K562 (cell line): Measurements from ENCODE around the gene CELSR1. TPM values are rescaled to one million over a fixed set of nuclear protein-coding genes. Genes with fewer than 3 reads are reported as not detected.
A peak's percentile ranks its signal among the peaks of the same experiment; 100 is the strongest.

ENCODE experiments used
- DEAF1 ChIP-seq: fragments of 450-650 bp; formaldehyde crosslinking; IDR thresholded peaks from 2 replicates; pipeline ENCODE4 v1.4.0; 2020; ENCODE audit warnings: mild to moderate bottlenecking, moderate library complexity
- ELK1 ChIP-seq: sonication (generic); formaldehyde crosslinking; IDR thresholded peaks from 2 replicates; pipeline ENCODE4 v1.8.1; 2022; ENCODE audit warnings: missing genetic modification reagents
- FOS ChIP-seq: IDR thresholded peaks from 3 replicates; pipeline ENCODE4 v1.6.1; 2011; ENCODE audit not compliant: insufficient read length; ENCODE audit errors: extremely low read depth
- HNRNPL ChIP-seq: fragments of 200-400 bp; formaldehyde crosslinking; IDR thresholded peaks from 2 replicates; pipeline ENCODE4 v1.6.1; 2017; ENCODE audit warnings: low read depth, mild to moderate bottlenecking, low read length
- KLF13 ChIP-seq: fragments of 450-650 bp; IDR thresholded peaks from 2 replicates; pipeline ENCODE4 v1.6.1; 2016; ENCODE audit warnings: missing genetic modification characterization, low read depth, mild to moderate bottlenecking, missing compliant biosample characterization, moderate library complexity, borderline replicate concordance
- MEF2D ChIP-seq: conservative IDR thresholded peaks from 2 replicates; pipeline ENCODE4 v1.6.1; 2016; ENCODE audit warnings: low read depth, missing genetic modification characterization, missing compliant biosample characterization
- POLR2B ChIP-seq: fragments of 450-650 bp; IDR thresholded peaks from 2 replicates; pipeline ENCODE4 v1.6.1; 2018; ENCODE audit warnings: low read depth; ENCODE audit not compliant: partially characterized antibody
- POU5F1 ChIP-seq: fragments of 150-350 bp; IDR thresholded peaks from 2 replicates; pipeline ENCODE4 v1.6.1; 2014; ENCODE audit warnings: borderline replicate concordance, low read length, low read depth, mild to moderate bottlenecking; ENCODE audit not compliant: partially characterized antibody
- SMAD1 ChIP-seq: fragments of 150-350 bp; IDR thresholded peaks from 2 replicates; pipeline ENCODE4 v1.6.1; 2014; ENCODE audit warnings: low read length, low read depth; ENCODE audit not compliant: partially characterized antibody
- SMAD3 ChIP-seq: fragments of 450-650 bp; formaldehyde crosslinking; conservative IDR thresholded peaks from 2 replicates; pipeline ENCODE4 v1.4.0; 2020; ENCODE audit warnings: mild to moderate bottlenecking
- SP1 ChIP-seq: sonication (generic); formaldehyde crosslinking; IDR thresholded peaks from 2 replicates; pipeline ENCODE4 v1.8.1; 2022; ENCODE audit warnings: mild to moderate bottlenecking, missing genetic modification reagents
- XRCC4 ChIP-seq: IDR thresholded peaks from one replicate; pipeline ENCODE4 v1.6.1; 2011; ENCODE audit not compliant: insufficient read depth, insufficient read length; ENCODE audit errors: extremely low read depth
- ZNF12 ChIP-seq: sonication (generic); formaldehyde crosslinking; IDR thresholded peaks from 2 replicates; pipeline ENCODE4 v1.4.0; 2020; ENCODE audit warnings: mild to moderate bottlenecking, missing genetic modification reagents
- ZNF124 ChIP-seq: sonication (generic); formaldehyde crosslinking; IDR thresholded peaks from 2 replicates; pipeline ENCODE4 v1.8.1; 2022; ENCODE audit warnings: missing genetic modification reagents
- ZNF253 ChIP-seq: fragments of 250-450 bp; sonication (Bioruptor Pico); conservative IDR thresholded peaks from 2 replicates; pipeline ENCODE4 v1.6.1; 2021; ENCODE audit warnings: mild to moderate bottlenecking
- ZNF717 ChIP-seq: fragments of 250-450 bp; sonication (Bioruptor Pico); IDR thresholded peaks from 2 replicates; pipeline ENCODE4 v1.5.0; 2021
- ZNF780A ChIP-seq: fragments of 250-450 bp; sonication (Bioruptor Pico); IDR thresholded peaks from 2 replicates; pipeline ENCODE4 v1.5.0; 2021; ENCODE audit warnings: mild to moderate bottlenecking
- ZSCAN32 ChIP-seq: fragments of 450-650 bp; formaldehyde crosslinking; IDR thresholded peaks from 2 replicates; pipeline ENCODE4 v1.4.0; 2020; ENCODE audit warnings: mild to moderate bottlenecking, moderate library complexity
- polyA plus RNA-seq, 8 experiments: library from polyadenylated mRNA; depleted of rRNA in 4 of 8; stranded (reverse) in 5 of 8; unstranded in 3 of 8; fragments of >200 nt; fragmentation: Nextera tagmentation in 2 of 8; fragmentation: Illumina TruSeq in 1 of 8; extraction: Ambion mirVana in 2 of 8; extraction: Trizol in 1 of 8; gene quantifications; 2 replicates each; pipeline versions ENCODE4 v1.2.1 to v1.2.3, GENCODE V29; 2011 to 2014; ENCODE audit warnings: inconsistent platforms in 1 of 8, missing spikeins in 1 of 8
- total RNA-seq, 7 experiments: library from RNA; depleted of rRNA in 6 of 7; stranded (reverse); fragments of >200 nt in 6 of 7; fragmentation: Illumina TruSeq in 2 of 7; extraction: Trizol in 2 of 7; gene quantifications; 2 replicates each; pipeline versions ENCODE4 v1.2.1 to v1.2.3, GENCODE V29; 2011 to 2021; ENCODE audit warnings: low replicate concordance in 1 of 7
- TF ChIP-seq, protein P1 (sequence below), 2 experiments: fragments of 200-800 bp in 1 of 2; sonication (Bioruptor generic) in 1 of 2; sonication (generic) in 1 of 2; formaldehyde crosslinking in 1 of 2; IDR thresholded peaks in 1 of 2; conservative IDR thresholded peaks in 1 of 2; 2 replicates each; pipeline versions ENCODE4 v1.5.0 to v1.6.1; 2016 to 2020; ENCODE audit warnings: missing compliant biosample characterization in 1 of 2, missing genetic modification characterization in 1 of 2, missing genetic modification reagents in 1 of 2
- TF ChIP-seq, protein P2 (sequence below): fragments of 450-650 bp; IDR thresholded peaks from 2 replicates; pipeline ENCODE4 v1.6.1; 2016; ENCODE audit warnings: low read depth, mild to moderate bottlenecking, moderate library complexity
- TF ChIP-seq, protein P3 (sequence below), 2 experiments: IDR thresholded peaks; 2 replicates each; pipeline ENCODE4 v1.6.1; 2011; ENCODE audit warnings: borderline replicate concordance in 1 of 2, control low read depth in 1 of 2, low read depth in 1 of 2, low read length in 1 of 2, mild to moderate bottlenecking in 1 of 2, mixed read lengths in 1 of 2, moderate library complexity in 1 of 2; ENCODE audit not compliant: insufficient read depth in 1 of 2, insufficient read length in 1 of 2, poor library complexity in 1 of 2, severe bottlenecking in 1 of 2; ENCODE audit errors: extremely low read depth in 1 of 2

Gene CELSR1
- total and polyA plus RNA-seq, 9 of the 15 experiments (the other 6 are each of a cell fraction or from before 2014, with no cell fraction given), result under 0.01 to 0.09 TPM; not detected in 7

DNA sequence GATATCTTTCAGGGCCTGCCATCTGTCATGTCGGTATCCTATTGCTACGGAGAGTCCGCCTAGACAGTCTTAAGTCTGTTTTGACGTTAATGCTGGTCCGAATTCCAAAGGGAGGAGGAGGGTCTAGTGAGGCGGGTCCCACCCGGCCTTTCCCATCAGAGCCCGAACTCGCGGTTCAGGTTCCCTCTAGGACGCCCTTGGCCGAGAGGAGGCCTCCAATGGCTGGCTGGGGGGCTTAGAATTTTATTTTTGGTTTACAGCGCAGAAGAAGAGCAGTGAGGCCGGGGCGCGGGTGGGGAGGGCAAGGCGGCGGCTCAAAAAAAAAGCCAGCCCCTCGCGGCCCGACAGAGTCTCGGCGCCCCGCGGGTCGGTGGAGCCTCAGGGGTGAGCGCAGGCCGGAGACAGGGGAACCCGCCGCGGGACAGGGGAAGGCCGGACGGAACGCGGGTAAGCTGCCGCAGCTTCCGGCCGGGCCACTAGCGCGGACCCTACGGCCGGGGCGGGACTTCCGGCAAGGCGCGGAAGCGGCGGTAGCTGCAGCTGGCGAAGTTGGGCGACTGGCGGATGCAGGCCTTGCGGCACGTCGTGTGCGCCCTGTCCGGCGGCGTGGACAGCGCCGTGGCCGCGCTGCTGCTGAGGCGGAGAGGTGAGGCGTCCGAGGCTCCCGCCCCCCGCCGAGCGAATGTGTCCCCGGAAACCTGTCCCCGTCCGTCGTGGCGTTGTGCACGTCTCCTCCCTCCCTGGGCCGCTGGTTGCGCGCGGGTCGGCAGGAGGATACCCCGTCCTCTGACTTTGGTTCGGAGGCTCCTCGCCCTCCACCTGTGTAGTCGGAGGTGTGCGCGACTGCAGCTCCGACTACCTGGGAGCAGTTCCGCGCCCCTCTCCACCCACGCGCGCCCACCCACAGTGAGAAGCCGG is 202.0 kb downstream of the CELSR1 start, which contains the start of gene TRMU (continued):
- TF ChIP-seq HNRNPL (no peak), SMAD1 (no peak), SMAD3 (CRISPR knock-in tag) (no peak), ZNF717 (no peak), KLF13 (tag) (no peak), ELK1 (no peak), ZNF253 (CRISPR knock-in tag) (no peak), ZNF780A (CRISPR knock-in tag) (no peak), XRCC4 (no peak), ZNF12 (no peak), MEF2D (tag) (no peak), FOS (no peak), POU5F1 (no peak), POLR2B (peak; percentile 33), ZSCAN32 (CRISPR knock-in tag) (no peak), SP1 (CRISPR knock-in tag) (no peak), ZNF124 (CRISPR knock-in tag) (no peak), DEAF1 (no peak)
- TF ChIP-seq, protein P1, sequence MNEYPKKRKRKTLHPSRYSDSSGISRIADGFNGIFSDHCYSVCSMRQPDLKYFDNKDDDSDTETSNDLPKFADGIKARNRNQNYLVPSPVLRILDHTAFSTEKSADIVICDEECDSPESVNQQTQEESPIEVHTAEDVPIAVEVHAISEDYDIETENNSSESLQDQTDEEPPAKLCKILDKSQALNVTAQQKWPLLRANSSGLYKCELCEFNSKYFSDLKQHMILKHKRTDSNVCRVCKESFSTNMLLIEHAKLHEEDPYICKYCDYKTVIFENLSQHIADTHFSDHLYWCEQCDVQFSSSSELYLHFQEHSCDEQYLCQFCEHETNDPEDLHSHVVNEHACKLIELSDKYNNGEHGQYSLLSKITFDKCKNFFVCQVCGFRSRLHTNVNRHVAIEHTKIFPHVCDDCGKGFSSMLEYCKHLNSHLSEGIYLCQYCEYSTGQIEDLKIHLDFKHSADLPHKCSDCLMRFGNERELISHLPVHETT (CRISPR knock-in tag; conservative IDR thresholded peaks at IDR 0.05 in 1 of 2, IDR thresholded peaks at IDR 0.05 in 1 of 2), result peak in 1 of 2 experiments; percentile 30; a peak in 1 of 4 replicates
- TF ChIP-seq, protein P2, sequence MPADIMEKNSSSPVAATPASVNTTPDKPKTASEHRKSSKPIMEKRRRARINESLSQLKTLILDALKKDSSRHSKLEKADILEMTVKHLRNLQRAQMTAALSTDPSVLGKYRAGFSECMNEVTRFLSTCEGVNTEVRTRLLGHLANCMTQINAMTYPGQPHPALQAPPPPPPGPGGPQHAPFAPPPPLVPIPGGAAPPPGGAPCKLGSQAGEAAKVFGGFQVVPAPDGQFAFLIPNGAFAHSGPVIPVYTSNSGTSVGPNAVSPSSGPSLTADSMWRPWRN, result no peak
- TF ChIP-seq, protein P3, sequence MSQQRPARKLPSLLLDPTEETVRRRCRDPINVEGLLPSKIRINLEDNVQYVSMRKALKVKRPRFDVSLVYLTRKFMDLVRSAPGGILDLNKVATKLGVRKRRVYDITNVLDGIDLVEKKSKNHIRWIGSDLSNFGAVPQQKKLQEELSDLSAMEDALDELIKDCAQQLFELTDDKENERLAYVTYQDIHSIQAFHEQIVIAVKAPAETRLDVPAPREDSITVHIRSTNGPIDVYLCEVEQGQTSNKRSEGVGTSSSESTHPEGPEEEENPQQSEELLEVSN (IDR thresholded peaks at IDR 0.05; ENCODE audit: borderline replicate concordance in 1 of 2, extremely low read depth in 1 of 2, insufficient read depth in 1 of 2, insufficient read length in 1 of 2, low read depth in 1 of 2, low read length in 1 of 2, poor library complexity in 1 of 2, severe bottlenecking in 1 of 2), result peak; percentile 49 to 62
